ENCODE data around the gene GLIS1.

DNA sequence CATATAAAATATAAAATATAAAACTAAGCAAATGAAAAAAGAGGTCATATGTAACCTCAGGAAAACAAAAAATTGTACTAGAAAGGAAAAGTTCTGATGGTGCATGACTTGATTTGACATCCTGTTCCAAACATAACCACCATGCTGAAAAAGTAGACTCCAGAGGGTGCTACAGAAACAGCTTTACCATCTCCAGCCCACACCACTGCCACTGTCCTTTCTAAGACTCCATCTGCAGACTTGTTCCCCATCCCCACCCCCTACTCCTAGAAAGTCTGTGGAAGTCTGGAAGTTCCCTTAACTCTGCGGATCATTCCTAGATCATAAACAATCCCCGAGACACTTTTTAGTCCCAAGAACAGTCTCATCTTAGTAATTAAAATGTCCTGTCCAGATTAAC, 20.5 kb downstream of the GLIS1 start:
- TF ChIP-seq, protein P1, sequence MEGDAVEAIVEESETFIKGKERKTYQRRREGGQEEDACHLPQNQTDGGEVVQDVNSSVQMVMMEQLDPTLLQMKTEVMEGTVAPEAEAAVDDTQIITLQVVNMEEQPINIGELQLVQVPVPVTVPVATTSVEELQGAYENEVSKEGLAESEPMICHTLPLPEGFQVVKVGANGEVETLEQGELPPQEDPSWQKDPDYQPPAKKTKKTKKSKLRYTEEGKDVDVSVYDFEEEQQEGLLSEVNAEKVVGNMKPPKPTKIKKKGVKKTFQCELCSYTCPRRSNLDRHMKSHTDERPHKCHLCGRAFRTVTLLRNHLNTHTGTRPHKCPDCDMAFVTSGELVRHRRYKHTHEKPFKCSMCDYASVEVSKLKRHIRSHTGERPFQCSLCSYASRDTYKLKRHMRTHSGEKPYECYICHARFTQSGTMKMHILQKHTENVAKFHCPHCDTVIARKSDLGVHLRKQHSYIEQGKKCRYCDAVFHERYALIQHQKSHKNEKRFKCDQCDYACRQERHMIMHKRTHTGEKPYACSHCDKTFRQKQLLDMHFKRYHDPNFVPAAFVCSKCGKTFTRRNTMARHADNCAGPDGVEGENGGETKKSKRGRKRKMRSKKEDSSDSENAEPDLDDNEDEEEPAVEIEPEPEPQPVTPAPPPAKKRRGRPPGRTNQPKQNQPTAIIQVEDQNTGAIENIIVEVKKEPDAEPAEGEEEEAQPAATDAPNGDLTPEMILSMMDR (optimal IDR thresholded peaks at IDR 0.05 in 1 of 3, IDR thresholded peaks at IDR 0.05 in 1 of 3, conservative IDR thresholded peaks at IDR 0.05 in 1 of 3; ENCODE audit: extremely low read depth in 1 of 3, insufficient read depth in 2 of 3, low read length in 3 of 3) = no peak
- TF ChIP-seq EZH2 (IDR thresholded peaks at IDR 0.05; ENCODE audit: low read length) = no peak

Measured in keratinocyte (primary cell).